Ascending aorta (tissue), 2 donors: ENCODE data around the gene ERVW-1. TPM values are rescaled to one million over a fixed set of nuclear protein-coding genes. Genes with fewer than 3 reads are reported as not detected.
"Not testable (repeated sequence)": the region's sequence is repeated elsewhere in the genome, so short reads cannot be mapped to it uniquely, and the experiment has no call there.

Source experiments
- DNase-seq, 2 donors: peaks; one replicate each; pipeline ENCODE4 v3.0.0-alpha.2; 2019; ENCODE audit warnings: low spot score in 2 of 2
- H3K27ac ChIP-seq, 2 donors: fragments of 200-600 bp; sonication (generic); one replicate each; pipeline ENCODE4 v1.5.1; 2016 to 2017; ENCODE audit warnings: mild to moderate bottlenecking in 1 of 2
- H3K27me3 ChIP-seq: fragments of 200-600 bp; sonication (generic); one replicate; pipeline ENCODE4 v1.5.1; 2017
- H3K36me3 ChIP-seq, 2 donors: fragments of 200-600 bp; sonication (generic); one replicate each; pipeline ENCODE4 v1.5.1; 2016
- H3K4me1 ChIP-seq, 2 donors: fragments of 200-600 bp; sonication (generic); one replicate each; pipeline ENCODE4 v1.5.1; 2016 to 2017; ENCODE audit warnings: mild to moderate bottlenecking in 1 of 2
- H3K4me3 ChIP-seq, 2 donors: fragments of 200-600 bp; sonication (generic); one replicate each; pipeline ENCODE4 v1.5.1; 2016 to 2017; ENCODE audit warnings: mild to moderate bottlenecking in 1 of 2
- H3K9me3 ChIP-seq, 2 donors: fragments of 200-600 bp; sonication (generic); one replicate each; pipeline ENCODE4 v1.5.1; 2016
- intact Hi-C: fragments of 100-400 bp; cut with DNase I; formaldehyde crosslinking; loops from one replicate; pipeline ENCODE4 v1.15.1; 2023
- total RNA-seq: library from RNA; depleted of rRNA; stranded (reverse); fragments of >200 nt; gene quantifications from one replicate; pipeline ENCODE4 v1.1.0, GENCODE V29; 2016
- TF ChIP-seq, protein P1 (sequence below), 3 experiments: fragments of 200-600 bp in 2 of 3; fragments of 450-650 bp in 1 of 3; sonication (generic) in 2 of 3; IDR thresholded peaks; one replicate each; pipeline ENCODE4 v1.5.1; 2016 to 2019; ENCODE audit warnings: antibody characterized with exemption in 3 of 3, mild to moderate bottlenecking in 1 of 3, moderate library complexity in 1 of 3

ERVW-1 gene
- total RNA-seq, 1 donor from 2014 or later = not detected

DNA sequence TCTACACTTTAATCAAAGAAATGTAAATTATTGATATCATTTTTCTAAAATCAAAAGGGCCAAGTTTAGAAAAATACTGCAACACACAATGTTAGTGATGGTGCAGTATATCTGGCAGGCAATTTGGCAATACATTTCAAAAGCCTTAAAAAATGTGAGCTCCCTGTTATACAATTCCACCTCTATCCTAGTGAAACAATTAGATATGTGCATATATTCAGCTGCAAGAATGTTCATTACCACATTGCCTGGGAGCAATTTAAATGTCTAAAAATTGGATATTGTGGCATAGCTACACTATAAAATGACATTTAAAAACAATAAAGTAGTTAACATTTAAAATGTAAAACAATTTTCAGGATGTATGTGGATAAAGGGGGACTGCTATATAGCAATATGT, 10.1 kb upstream of the ERVW-1 start:
- H3K9me3 ChIP-seq = no peaks in the 10 kb centered on the region
- intact Hi-C loops = no loop called here
- H3K36me3 ChIP-seq = peaks cover 40 to 66% of the 10 kb centered on the region in 2 donors
- TF ChIP-seq, protein P1, sequence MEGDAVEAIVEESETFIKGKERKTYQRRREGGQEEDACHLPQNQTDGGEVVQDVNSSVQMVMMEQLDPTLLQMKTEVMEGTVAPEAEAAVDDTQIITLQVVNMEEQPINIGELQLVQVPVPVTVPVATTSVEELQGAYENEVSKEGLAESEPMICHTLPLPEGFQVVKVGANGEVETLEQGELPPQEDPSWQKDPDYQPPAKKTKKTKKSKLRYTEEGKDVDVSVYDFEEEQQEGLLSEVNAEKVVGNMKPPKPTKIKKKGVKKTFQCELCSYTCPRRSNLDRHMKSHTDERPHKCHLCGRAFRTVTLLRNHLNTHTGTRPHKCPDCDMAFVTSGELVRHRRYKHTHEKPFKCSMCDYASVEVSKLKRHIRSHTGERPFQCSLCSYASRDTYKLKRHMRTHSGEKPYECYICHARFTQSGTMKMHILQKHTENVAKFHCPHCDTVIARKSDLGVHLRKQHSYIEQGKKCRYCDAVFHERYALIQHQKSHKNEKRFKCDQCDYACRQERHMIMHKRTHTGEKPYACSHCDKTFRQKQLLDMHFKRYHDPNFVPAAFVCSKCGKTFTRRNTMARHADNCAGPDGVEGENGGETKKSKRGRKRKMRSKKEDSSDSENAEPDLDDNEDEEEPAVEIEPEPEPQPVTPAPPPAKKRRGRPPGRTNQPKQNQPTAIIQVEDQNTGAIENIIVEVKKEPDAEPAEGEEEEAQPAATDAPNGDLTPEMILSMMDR (IDR thresholded peaks at IDR 0.05) = no peak
- H3K27me3 ChIP-seq = no peaks in the 10 kb centered on the region
- no peak for DNase-seq
- H3K4me1 ChIP-seq = no peaks in the 10 kb centered on the region
- no peak overlapping the region for H3K4me3 ChIP-seq
- no peak overlapping the region for H3K27ac ChIP-seq

- no peak for DNase-seq
- Histone ChIP-seq H3K4me3 (no peak overlapping the region), H3K4me1 (no peaks in the 10 kb centered on the region), H3K27ac (no peak overlapping the region), H3K27me3 (no peaks in the 10 kb centered on the region), H3K36me3 (peaks cover 30 to 49% of the 10 kb centered on the region in 2 donors), H3K9me3 (no peaks in the 10 kb centered on the region)
- TF ChIP-seq, protein P1 (IDR thresholded peaks at IDR 0.05) = no peak
- intact Hi-C loops = no loop called here
Measured at GRCh38 chr7:92485974-92486373, 8.2 kb upstream of the ERVW-1 start.

DNA sequence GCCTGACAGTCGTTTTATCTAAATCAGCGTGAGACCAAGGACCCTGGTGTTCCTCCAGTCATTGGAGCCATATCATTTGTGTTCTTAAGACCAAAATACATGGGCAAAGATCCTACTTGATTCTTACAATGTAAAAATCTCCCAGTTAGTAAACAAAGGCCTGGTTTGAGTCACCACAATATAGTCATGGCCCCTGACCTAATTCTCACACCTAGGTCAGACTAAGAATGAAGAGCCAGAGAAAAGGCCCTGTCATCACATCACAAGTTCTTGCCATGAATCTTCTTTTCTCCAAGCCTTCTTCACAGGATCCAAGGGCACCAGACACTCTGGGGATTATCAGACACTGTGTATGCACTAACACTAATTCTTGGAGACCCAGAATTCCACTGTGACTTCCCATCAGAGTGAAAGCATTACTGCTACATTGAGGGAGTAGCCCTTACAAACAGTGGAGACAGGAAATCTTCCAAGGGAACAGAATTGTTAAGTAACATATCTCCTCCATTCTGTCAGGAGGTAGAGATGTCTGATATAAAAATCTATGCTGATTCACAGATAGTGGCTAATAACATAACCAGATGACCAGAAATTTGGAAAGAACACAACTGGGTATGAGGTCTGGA, 7.6 kb upstream of the ERVW-1 start:
- peaks cover 27 to 45% of the 10 kb centered on the region in 2 donors for H3K36me3 ChIP-seq
- no peak overlapping the region for H3K27ac ChIP-seq
- no peak overlapping the region for H3K4me3 ChIP-seq
- no peaks in the 10 kb centered on the region for H3K9me3 ChIP-seq
- H3K27me3 ChIP-seq = no peaks in the 10 kb centered on the region
- intact Hi-C loops = no loop called here
- H3K4me1 ChIP-seq = no peaks in the 10 kb centered on the region
- TF ChIP-seq, protein P1 (IDR thresholded peaks at IDR 0.05) = no peak
- DNase-seq = no peak

GRCh38 chr7:92484226-92484625, 6.5 kb upstream of the ERVW-1 start:
- H3K27ac ChIP-seq, H3K27me3 ChIP-seq, DNase-seq, H3K9me3 ChIP-seq, H3K4me3 ChIP-seq, intact Hi-C loops, H3K4me1 ChIP-seq: not testable (repeated sequence)
- peaks cover 22 to 33% of the 10 kb centered on the region in 2 donors for H3K36me3 ChIP-seq

DNA sequence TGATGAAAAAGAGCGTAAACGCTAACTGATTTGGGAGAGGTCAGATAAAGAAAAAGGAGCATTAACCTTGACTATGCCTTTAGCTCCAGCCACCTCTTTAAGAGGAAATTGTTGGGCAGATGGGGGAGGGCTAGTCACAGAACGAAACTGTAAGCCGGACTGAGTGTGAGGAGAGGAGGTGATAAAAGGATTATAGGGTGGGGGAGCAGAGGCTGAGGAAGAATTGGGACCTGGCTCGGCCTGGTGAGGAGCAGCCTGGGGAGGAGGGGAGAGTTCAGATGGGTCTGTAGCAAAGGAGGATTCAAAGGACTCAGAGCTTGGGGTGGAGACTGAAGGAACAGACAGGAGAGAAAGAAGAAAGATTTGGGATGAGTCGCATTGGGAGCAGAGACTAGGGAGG, 5.9 kb upstream of the ERVW-1 start:
- H3K4me3 ChIP-seq, H3K4me1 ChIP-seq, DNase-seq, H3K27ac ChIP-seq, H3K27me3 ChIP-seq, H3K9me3 ChIP-seq, intact Hi-C loops: not testable (repeated sequence)
- peaks cover 16 to 28% of the 10 kb centered on the region in 2 donors for H3K36me3 ChIP-seq

GRCh38 chr7:92479146-92479545, 1.4 kb upstream of the ERVW-1 start:
- H3K9me3 ChIP-seq, H3K27me3 ChIP-seq, H3K4me1 ChIP-seq, H3K27ac ChIP-seq, H3K4me3 ChIP-seq, intact Hi-C loops, H3K36me3 ChIP-seq, DNase-seq: not testable (repeated sequence)

DNA sequence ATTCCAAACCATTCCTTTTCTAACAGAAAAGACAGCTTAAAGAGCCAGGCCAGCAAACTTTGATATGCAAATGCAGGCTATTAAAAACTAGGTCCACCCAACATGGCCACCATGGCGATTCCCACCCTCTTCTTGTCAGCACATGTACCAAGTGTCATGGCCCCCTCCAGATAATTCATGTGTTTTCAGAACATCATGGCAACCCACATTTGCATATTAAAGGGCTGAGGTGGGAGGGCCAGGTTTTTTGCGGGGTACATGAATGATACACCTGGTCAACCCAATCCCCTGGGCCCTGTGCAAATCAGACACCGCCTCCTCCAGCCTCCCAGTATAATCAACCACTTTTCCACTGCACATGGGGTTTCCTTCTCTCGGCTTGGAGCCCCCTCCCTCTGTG, 965 bp upstream of the ERVW-1 start:
- TF ChIP-seq, protein P1 (IDR thresholded peaks at IDR 0.05) = no peak
- intact Hi-C loops = no loop called here
- peaks cover 0 to 7% of the 10 kb centered on the region in 2 donors for H3K36me3 ChIP-seq
- no peak overlapping the region for H3K27ac ChIP-seq
- H3K9me3 ChIP-seq = no peaks in the 10 kb centered on the region
- no peak for DNase-seq
- H3K4me3 ChIP-seq = no peak overlapping the region
- H3K4me1 ChIP-seq = no peaks in the 10 kb centered on the region
- H3K27me3 ChIP-seq = no peaks in the 10 kb centered on the region
